Upper lobe of right lung (tissue), 1 donor: ENCODE results near the gene NME7. TPM values are rescaled to one million over a fixed set of nuclear protein-coding genes. Genes with fewer than 3 reads are reported as not detected.

ENCODE experiments used
- ATAC-seq: fragments of 200-7000 bp; cut with Tn5 transposase; one replicate; pipeline ENCODE4 v1.9.1; 2020; ENCODE audit warnings: mild to moderate bottlenecking, moderate library complexity
- DNase-seq: peaks from one replicate; pipeline ENCODE4 v3.0.0-alpha.2; 2020
- H3K27ac ChIP-seq: fragments of 200-600 bp; one replicate; pipeline ENCODE4 v1.8.0; 2022
- H3K27me3 ChIP-seq: fragments of 200-600 bp; one replicate; pipeline ENCODE4 v1.8.0; 2022; ENCODE audit warnings: mild to moderate bottlenecking
- H3K36me3 ChIP-seq: fragments of 200-600 bp; one replicate; pipeline ENCODE4 v1.8.0; 2022
- H3K4me1 ChIP-seq: fragments of 200-600 bp; one replicate; pipeline ENCODE4 v1.8.0; 2022
- H3K4me3 ChIP-seq: fragments of 200-600 bp; one replicate; pipeline ENCODE4 v1.8.0; 2022; ENCODE audit warnings: mild to moderate bottlenecking
- H3K9me3 ChIP-seq: fragments of 200-600 bp; one replicate; pipeline ENCODE4 v1.8.0; 2022
- CTCF ChIP-seq: fragments of 200-600 bp; IDR thresholded peaks from one replicate; pipeline ENCODE4 v1.8.0; 2022; ENCODE audit warnings: antibody characterized with exemption
- intact Hi-C: fragments of 100-400 bp; cut with DNase I; formaldehyde crosslinking; loops from one replicate; pipeline ENCODE4 v1.11.0; 2022
- total RNA-seq: library from RNA; stranded (reverse); fragmentation: NEBNext Ultra II Directional; extraction: Animal tissue kit (Norgen Biotek cat#: 25700); gene quantifications from one replicate; pipeline ENCODE4 v1.2.1, GENCODE V29; 2021
- donor health status: DM: no; HTN: yes; CAD: no; lungs with severe emphysema.

Gene NME7
- total RNA-seq, 1 donor from 2014 or later = 12.1 TPM

- DNase-seq = no peak
- Histone ChIP-seq H3K4me3 (no peak overlapping the region), H3K27ac (no peak overlapping the region), H3K4me1 (no peaks in the 10 kb centered on the region), H3K27me3 (no peaks in the 10 kb centered on the region), H3K9me3 (no peaks in the 10 kb centered on the region), H3K36me3 (no peaks in the 10 kb centered on the region)
- intact Hi-C loops = no loop called here
- no peak for TF ChIP-seq CTCF
- no peak for ATAC-seq
Observed at GRCh38 chr1:169318536-169319244, 48.9 kb downstream of the NME7 start.

GRCh38 chr1:169316556-169316955 lies 51.0 kb downstream of the NME7 start:
- intact Hi-C loops = no loop called here
- H3K9me3 ChIP-seq = no peaks in the 10 kb centered on the region
- no peaks in the 10 kb centered on the region for H3K4me1 ChIP-seq
- no peak for ATAC-seq
- no peak for TF ChIP-seq CTCF
- no peak for DNase-seq
- no peak overlapping the region for H3K27ac ChIP-seq
- no peaks in the 10 kb centered on the region for H3K36me3 ChIP-seq
- H3K27me3 ChIP-seq = no peaks in the 10 kb centered on the region
- H3K4me3 ChIP-seq = no peak overlapping the region

- Histone ChIP-seq H3K9me3 (no peaks in the 10 kb centered on the region), H3K27me3 (no peaks in the 10 kb centered on the region), H3K4me3 (no peak overlapping the region), H3K27ac (no peak overlapping the region), H3K36me3 (no peaks in the 10 kb centered on the region), H3K4me1 (no peaks in the 10 kb centered on the region)
- TF ChIP-seq CTCF = no peak
- DNase-seq (no peak), ATAC-seq (peak; percentile 70)
- intact Hi-C loops = no loop called here
Observed at GRCh38 chr1:169312084-169312954, 55.3 kb downstream of the NME7 start.

GRCh38 chr1:169309178-169310166 lies 58.1 kb downstream of the NME7 start:
- no peaks in the 10 kb centered on the region for H3K9me3 ChIP-seq
- no peak for TF ChIP-seq CTCF
- H3K4me1 ChIP-seq = no peaks in the 10 kb centered on the region
- H3K27ac ChIP-seq = peak overlapping the region; percentile 8
- H3K36me3 ChIP-seq = no peaks in the 10 kb centered on the region
- H3K4me3 ChIP-seq = no peak overlapping the region
- intact Hi-C loops = no loop called here
- ATAC-seq = peak; percentile 54
- H3K27me3 ChIP-seq = no peaks in the 10 kb centered on the region
- no peak for DNase-seq

- H3K36me3 ChIP-seq = no peaks in the 10 kb centered on the region
- no peak overlapping the region for H3K4me3 ChIP-seq
- no peaks in the 10 kb centered on the region for H3K9me3 ChIP-seq
- H3K4me1 ChIP-seq = no peaks in the 10 kb centered on the region
- no peak overlapping the region for H3K27ac ChIP-seq
- H3K27me3 ChIP-seq = no peaks in the 10 kb centered on the region
- TF ChIP-seq CTCF = no peak
- intact Hi-C loops = no loop called here
- no peak for DNase-seq
- no peak for ATAC-seq
Observed at GRCh38 chr1:169308313-169309039, 59.1 kb downstream of the NME7 start.
